CD4-positive, alpha-beta memory T cell (primary cell): ENCODE measurements around the gene CCDC78. TPM values are rescaled to one million over a fixed set of nuclear protein-coding genes. Genes with fewer than 3 reads are reported as not detected.

Experiments
- CTCF ChIA-PET: fragments of 350-600 bp; sonication (Branson Sonifier 250); formaldehyde crosslinking; loops from one replicate; lab custom pipeline; 2021; ENCODE audit warnings: inconsistent platforms; ENCODE audit not compliant: partially characterized antibody; lab: Charles Lee
- POLR2A ChIA-PET: fragments of 350-600 bp; sonication (Branson Sonifier 250); formaldehyde crosslinking; loops from one replicate; lab custom pipeline; 2021; ENCODE audit not compliant: partially characterized antibody; lab: Charles Lee
- DNase-seq, 5 donors: peaks; one replicate each; pipeline versions ENCODE4 v3.0.0 to v3.0.0-alpha.2; 2020 to 2022; ENCODE audit warnings: mixed read lengths in 1 of 5
- H3K27ac ChIP-seq: one replicate; pipeline ENCODE4 v1.7.0; 2013; ENCODE audit warnings: low read depth, low read length
- H3K27me3 ChIP-seq: 2 replicates; pipeline ENCODE4 v1.7.0; 2013; ENCODE audit warnings: mild to moderate bottlenecking, low read length, moderate library complexity; ENCODE audit not compliant: insufficient read depth
- H3K36me3 ChIP-seq: 2 replicates; pipeline ENCODE4 v1.7.0; 2013; ENCODE audit warnings: mild to moderate bottlenecking, low read length, moderate library complexity; ENCODE audit not compliant: insufficient read depth
- H3K4me1 ChIP-seq: 2 replicates; pipeline ENCODE4 v1.7.0; 2013; ENCODE audit warnings: mild to moderate bottlenecking, low read length, moderate library complexity; ENCODE audit not compliant: insufficient read depth
- H3K4me3 ChIP-seq, 2 donors: one replicate each; pipeline ENCODE4 v1.7.0; 2013; ENCODE audit warnings: low read length in 2 of 2, mild to moderate bottlenecking in 1 of 2
- H3K9me3 ChIP-seq, 2 donors: one replicate each; pipeline ENCODE4 v1.7.0; 2013; ENCODE audit warnings: low read length in 2 of 2, control low read depth in 1 of 2; ENCODE audit not compliant: control insufficient read depth in 1 of 2
- H3K27ac Mint-ChIP-seq, 7 donors: one replicate each; pipeline ENCODE4 v1.8.0; 2020 to 2021; ENCODE audit warnings: mixed read lengths in 7 of 7, mild to moderate bottlenecking in 6 of 7, inconsistent platforms in 3 of 7, moderate library complexity in 3 of 7
- H3K27me3 Mint-ChIP-seq, 2 donors: one replicate each; pipeline ENCODE4 v1.8.0; 2020 to 2021; ENCODE audit warnings: mixed read lengths in 2 of 2
- H3K36me3 Mint-ChIP-seq, 2 donors: one replicate each; pipeline ENCODE4 v1.8.0; 2020 to 2021; ENCODE audit warnings: mixed read lengths in 2 of 2, inconsistent platforms in 1 of 2, mild to moderate bottlenecking in 1 of 2
- H3K4me1 Mint-ChIP-seq, 4 donors: one replicate each; pipeline ENCODE4 v1.8.0; 2020 to 2021; ENCODE audit warnings: mixed read lengths in 4 of 4, mild to moderate bottlenecking in 1 of 4
- H3K4me3 Mint-ChIP-seq, 8 donors: one replicate each; pipeline ENCODE4 v1.8.0; 2020 to 2021; ENCODE audit warnings: mixed read lengths in 8 of 8, mild to moderate bottlenecking in 7 of 8, moderate library complexity in 6 of 8, inconsistent platforms in 3 of 8
- H3K9me3 Mint-ChIP-seq, 8 donors: one replicate each; pipeline ENCODE4 v1.8.0; 2020 to 2021; ENCODE audit warnings: mixed read lengths in 8 of 8, mild to moderate bottlenecking in 5 of 8, inconsistent platforms in 3 of 8, moderate library complexity in 1 of 8
- intact Hi-C: fragments of 100-400 bp; cut with micrococcal nuclease; formaldehyde crosslinking; loops from one replicate; pipeline ENCODE4 v1.15.1; 2023
- polyA plus RNA-seq, 2 donors: library from polyadenylated mRNA; unstranded; fragments of 300-500 nt; fragmentation: Illumina TruSeq; gene quantifications; one replicate each; pipeline ENCODE4 v1.2.3, GENCODE V29; 2021
- total RNA-seq, 2 experiments: library from RNA; stranded (reverse); gene quantifications; one replicate each; pipeline ENCODE4 v1.2.3, GENCODE V29; 2021

The CCDC78 gene
- total and polyA plus RNA-seq, 4 experiments from 2014 or later: 4.5 to 5.1 TPM; not detected in 2

- H3K27me3 Mint-ChIP-seq: no peaks in the 10 kb centered on the region
- H3K27ac ChIP-seq: no peak overlapping the region
- no peaks in the 10 kb centered on the region for H3K36me3 ChIP-seq
- H3K27ac Mint-ChIP-seq: peak overlapping the region in 4 of 7 donors; percentile 23 to 86 (median 57)
- POLR2A ChIA-PET: interaction anchor here (1.1 to 12.9 kb wide), 6 partner anchors 11 to 62 kb away, joined by 3 to 166 read pairs (median 11); partner anchors contain the start of genes CHTF18, CIAO3, METRN and RPUSD1
- intact Hi-C loops: loop anchor here (2.0 kb wide), 1 partner anchor 15 kb away; the partner anchor contains the start of gene CIAO3
- H3K4me3 ChIP-seq: no peak overlapping the region
- no peaks in the 10 kb centered on the region for H3K27me3 ChIP-seq
- H3K9me3 ChIP-seq: no peaks in the 10 kb centered on the region
- peaks cover 0 to 2% (median 0%) of the 10 kb centered on the region in 8 donors for H3K9me3 Mint-ChIP-seq
- peaks cover 20% of the 10 kb centered on the region for H3K4me1 ChIP-seq
- H3K4me3 Mint-ChIP-seq: peak overlapping the region in 3 of 8 donors; percentile 20 to 83 (median 79)
- no peak for DNase-seq
- H3K4me1 Mint-ChIP-seq: peaks cover 0 to 11% (median 0%) of the 10 kb centered on the region in 4 donors
- H3K36me3 Mint-ChIP-seq: no peaks in the 10 kb centered on the region
- CTCF ChIA-PET: interaction anchor here (0.9 kb wide), 2 partner anchors 12 to 30 kb away, joined by 3 read pairs; no protein-coding TSS in a partner anchor
Measured at GRCh38 chr16:726188-726437, 130 bp downstream of the CCDC78 start.

DNA sequence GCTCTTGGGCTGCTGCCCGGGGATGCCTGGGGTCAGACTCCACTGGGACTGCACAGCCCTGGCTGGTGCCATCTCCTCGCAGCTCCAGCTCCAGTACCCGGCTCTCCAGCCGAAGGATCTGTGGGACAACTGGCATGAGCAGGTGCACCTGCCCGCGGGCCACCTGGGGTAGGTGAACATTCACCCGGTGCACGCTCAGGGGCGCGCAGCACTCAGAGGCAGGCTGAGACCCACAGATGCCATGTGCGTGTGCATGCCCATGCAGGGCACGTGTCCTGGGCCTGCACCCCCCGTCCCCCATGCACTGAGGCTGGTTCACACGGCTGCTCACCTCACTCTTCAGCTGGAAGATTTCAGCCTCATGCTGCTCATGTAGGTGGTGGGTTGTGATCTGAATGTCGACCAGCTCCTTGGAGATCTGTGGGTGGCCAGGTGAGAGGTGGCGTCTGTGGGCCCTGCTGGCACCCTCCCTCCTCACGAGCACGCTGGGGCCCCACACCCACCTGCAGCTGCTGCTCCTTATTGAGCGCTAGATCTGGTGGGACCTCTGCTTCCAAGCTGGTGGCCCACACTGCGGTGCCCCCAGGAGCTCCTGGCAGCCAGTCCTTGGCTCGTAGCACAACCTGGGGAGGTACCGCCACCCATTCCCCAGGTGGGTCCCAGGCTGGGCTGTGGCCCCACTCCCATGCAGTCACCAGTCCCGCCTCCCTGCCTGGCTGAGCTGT is 618 bp downstream of the CCDC78 start:
- H3K4me1 ChIP-seq: peaks cover 22% of the 10 kb centered on the region
- H3K27ac Mint-ChIP-seq: peak overlapping the region in 2 of 7 donors; percentile 42 to 72
- DNase-seq: no peak
- H3K27ac ChIP-seq: no peak overlapping the region
- peak overlapping the region in 3 of 8 donors; percentile 4 to 20 (median 19) for H3K4me3 Mint-ChIP-seq
- ChIA-PET CTCF (interaction anchor here (0.9 to 1.0 kb wide), 3 partner anchors 12 to 30 kb away, joined by 3 read pairs; no protein-coding TSS in a partner anchor), POLR2A (interaction anchor here (1.1 to 12.9 kb wide), 8 partner anchors 11 to 63 kb away, joined by 3 to 166 read pairs (median 6); partner anchors contain the start of genes CHTF18, CIAO3, METRN and RHBDL1)
- no peaks in the 10 kb centered on the region for H3K27me3 ChIP-seq
- H3K9me3 Mint-ChIP-seq: peaks cover 0 to 2% (median 0%) of the 10 kb centered on the region in 8 donors
- H3K27me3 Mint-ChIP-seq: no peaks in the 10 kb centered on the region
- no peak overlapping the region for H3K4me3 ChIP-seq
- no peaks in the 10 kb centered on the region for H3K36me3 ChIP-seq
- no peaks in the 10 kb centered on the region for H3K36me3 Mint-ChIP-seq
- no peaks in the 10 kb centered on the region for H3K9me3 ChIP-seq
- intact Hi-C loops: loop anchor here (2.0 kb wide), 1 partner anchor 15 kb away; the partner anchor contains the start of gene CIAO3
- peaks cover 0 to 12% (median under 1%) of the 10 kb centered on the region in 4 donors for H3K4me1 Mint-ChIP-seq

GRCh38 chr16:725041-725376 is 1.2 kb downstream of the CCDC78 start:
- Mint-ChIP-seq H3K4me1 (peaks cover 3 to 18% (median 5%) of the 10 kb centered on the region in 4 donors), H3K36me3 (no peaks in the 10 kb centered on the region), H3K27ac (peak overlapping the region in 3 of 7 donors; percentile 48 to 82 (median 72)), H3K9me3 (peaks cover 0 to 2% (median 0%) of the 10 kb centered on the region in 8 donors), H3K4me3 (peak overlapping the region in 1 of 8 donors; percentile 19), H3K27me3 (no peaks in the 10 kb centered on the region)
- Histone ChIP-seq H3K4me3 (no peak overlapping the region), H3K4me1 (peaks cover 28% of the 10 kb centered on the region), H3K27ac (no peak overlapping the region), H3K36me3 (no peaks in the 10 kb centered on the region), H3K9me3 (no peaks in the 10 kb centered on the region), H3K27me3 (no peaks in the 10 kb centered on the region)
- POLR2A ChIA-PET: interaction anchor here (1.2 to 12.9 kb wide), 5 partner anchors 10 to 63 kb away, joined by 3 to 166 read pairs (median 15); partner anchors contain the start of genes CHTF18, METRN, RHBDL1 and RPUSD1
- CTCF ChIA-PET: interaction anchor here (0.9 to 1.0 kb wide), 3 partner anchors 12 to 59 kb away, joined by 3 to 4 read pairs (median 3); no protein-coding TSS in a partner anchor
- intact Hi-C loops: no loop called here
- no peak for DNase-seq

DNA sequence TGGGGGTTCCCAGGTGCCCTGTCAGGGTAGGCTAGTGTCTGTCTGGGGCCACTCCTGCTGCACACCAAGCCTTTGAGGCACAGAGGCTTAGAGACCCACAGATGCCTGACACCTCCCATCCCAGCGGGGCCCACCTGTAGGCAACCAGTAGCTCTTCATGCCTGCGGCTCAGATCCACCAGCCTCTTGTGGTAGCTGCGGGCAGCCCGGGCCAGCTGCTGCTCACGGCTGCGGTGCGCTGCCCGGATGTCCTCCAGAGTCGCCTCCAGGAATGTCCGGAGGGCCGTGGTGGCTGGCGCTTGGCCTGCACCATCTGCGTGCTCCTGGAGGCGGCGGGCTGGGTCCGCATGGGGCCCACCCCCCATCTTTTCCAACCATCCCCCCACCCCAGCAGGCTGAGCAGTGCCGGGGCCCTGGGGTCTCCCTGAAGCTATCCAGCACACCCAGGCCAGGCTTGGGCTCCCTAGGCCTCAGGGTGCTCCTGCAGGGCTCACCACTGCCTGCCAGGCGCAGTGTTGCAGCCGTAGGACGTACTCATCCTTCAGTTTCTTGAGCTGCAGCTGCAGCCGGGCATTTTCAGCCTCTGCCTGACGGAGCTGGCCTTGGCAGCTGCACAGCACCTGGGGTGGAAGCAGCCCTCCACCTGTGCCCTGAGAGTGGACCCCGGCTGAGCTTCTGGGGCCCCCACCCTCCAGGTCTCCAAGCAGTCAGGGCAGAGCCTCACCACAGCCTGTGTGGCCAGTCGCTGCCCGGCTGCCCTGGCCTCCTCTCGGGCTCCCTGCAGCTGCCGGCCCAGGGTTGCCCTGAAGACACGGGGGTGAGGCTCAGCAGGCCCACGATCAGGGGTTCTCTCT is 1.8 kb downstream of the CCDC78 start:
- Histone ChIP-seq H3K9me3 (no peaks in the 10 kb centered on the region), H3K36me3 (no peaks in the 10 kb centered on the region), H3K4me1 (peaks cover 34% of the 10 kb centered on the region), H3K27ac (no peak overlapping the region), H3K27me3 (no peaks in the 10 kb centered on the region), H3K4me3 (no peak overlapping the region)
- ChIA-PET POLR2A (interaction anchor here (0.7 to 12.9 kb wide), 6 partner anchors 10 to 139 kb away, joined by 3 to 166 read pairs (median 9); partner anchors contain the start of genes CHTF18, METRN, RHBDL1 and RPUSD1), CTCF (interaction anchor here (1.0 to 4.3 kb wide), 3 partner anchors 8 to 60 kb away, joined by 3 to 14 read pairs (median 4); no protein-coding TSS in a partner anchor)
- Mint-ChIP-seq H3K27me3 (no peaks in the 10 kb centered on the region), H3K4me1 (peaks cover 3 to 24% (median 7%) of the 10 kb centered on the region in 4 donors), H3K27ac (peak overlapping the region in 1 of 7 donors; percentile 17), H3K9me3 (peaks cover 0 to 2% (median 0%) of the 10 kb centered on the region in 8 donors), H3K4me3 (no peak overlapping the region), H3K36me3 (no peaks in the 10 kb centered on the region)
- no peak for DNase-seq
- intact Hi-C loops: no loop called here

GRCh38 chr16:723695-724094 is 2.5 kb downstream of the CCDC78 start:
- Mint-ChIP-seq H3K4me3 (no peak overlapping the region), H3K27ac (peak overlapping the region in 2 of 7 donors; percentile 17 to 82), H3K36me3 (no peaks in the 10 kb centered on the region), H3K9me3 (peaks cover 0 to 2% (median 0%) of the 10 kb centered on the region in 8 donors), H3K4me1 (peaks cover 3 to 29% (median 11%) of the 10 kb centered on the region in 4 donors), H3K27me3 (no peaks in the 10 kb centered on the region)
- H3K4me1 ChIP-seq: peaks cover 37% of the 10 kb centered on the region
- H3K9me3 ChIP-seq: no peaks in the 10 kb centered on the region
- POLR2A ChIA-PET: interaction anchor here (8.8 to 12.9 kb wide), 2 partner anchors 9 to 31 kb away, joined by 71 to 166 read pairs; partner anchors contain the start of genes METRN and WDR24
- no peak overlapping the region for H3K4me3 ChIP-seq
- CTCF ChIA-PET: interaction anchor here (1.3 to 4.3 kb wide), 2 partner anchors 9 to 62 kb away, joined by 3 to 14 read pairs; no protein-coding TSS in a partner anchor
- no peak overlapping the region for H3K27ac ChIP-seq
- intact Hi-C loops: no loop called here
- no peaks in the 10 kb centered on the region for H3K36me3 ChIP-seq
- no peak for DNase-seq
- H3K27me3 ChIP-seq: no peaks in the 10 kb centered on the region

DNA sequence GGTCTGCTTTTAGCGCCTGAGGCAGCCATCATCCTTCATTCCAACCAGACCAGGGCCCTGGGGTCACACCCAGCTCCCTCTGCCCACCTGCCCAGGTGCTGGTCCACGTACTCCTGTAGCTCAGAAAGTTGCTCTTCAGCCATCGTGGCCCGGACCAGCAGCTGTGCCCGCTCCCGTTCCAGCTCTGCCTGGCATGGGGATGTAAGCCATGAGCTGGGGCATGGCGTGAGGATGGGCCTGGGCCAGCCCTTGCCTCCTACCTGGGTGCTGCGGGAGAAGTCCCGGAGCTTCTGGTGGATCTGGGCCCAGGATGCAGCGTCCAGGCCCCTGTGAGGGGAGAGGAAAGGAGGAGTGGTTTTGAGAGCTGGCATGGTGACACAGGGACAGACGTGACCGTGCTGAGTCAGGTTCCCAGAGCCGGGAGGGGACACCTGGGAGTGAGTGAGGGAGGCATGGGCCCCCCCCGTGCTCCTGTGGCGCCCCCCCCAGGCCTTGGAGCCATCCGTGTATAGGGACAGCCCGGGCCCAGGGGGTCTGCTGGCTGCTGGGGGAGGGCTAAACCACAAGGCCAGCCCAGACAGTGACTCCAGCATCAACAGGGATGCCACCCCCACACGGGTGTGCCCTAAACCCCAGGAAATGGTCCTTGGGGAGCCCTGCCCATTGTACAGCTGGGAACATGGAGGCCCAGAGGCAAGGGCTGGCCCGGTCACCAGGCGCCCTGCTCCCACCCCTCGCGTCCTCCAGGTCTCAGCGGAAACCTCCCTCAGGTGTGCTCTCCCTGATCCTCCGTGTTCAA is 3.2 kb downstream of the CCDC78 start:
- H3K27ac ChIP-seq: no peak overlapping the region
- ChIA-PET POLR2A (interaction anchor here (8.8 to 12.9 kb wide), 2 partner anchors 8 to 30 kb away, joined by 71 to 166 read pairs; partner anchors contain the start of genes METRN and WDR24), CTCF (interaction anchor here (1.3 to 4.5 kb wide), 3 partner anchors 9 to 62 kb away, joined by 3 to 27 read pairs (median 14); partner anchors contain the start of gene CIAO3)
- no peaks in the 10 kb centered on the region for H3K27me3 ChIP-seq
- H3K27me3 Mint-ChIP-seq: no peaks in the 10 kb centered on the region
- no peaks in the 10 kb centered on the region for H3K36me3 Mint-ChIP-seq
- peak overlapping the region in 3 of 8 donors; percentile 25 to 48 (median 34) for H3K4me3 Mint-ChIP-seq
- no peak overlapping the region for H3K4me3 ChIP-seq
- no peaks in the 10 kb centered on the region for H3K36me3 ChIP-seq
- intact Hi-C loops: no loop called here
- H3K9me3 ChIP-seq: no peaks in the 10 kb centered on the region
- peaks cover 3 to 29% (median 12%) of the 10 kb centered on the region in 4 donors for H3K4me1 Mint-ChIP-seq
- H3K27ac Mint-ChIP-seq: peak overlapping the region in 5 of 7 donors; percentile 6 to 86 (median 52)
- peaks cover 37% of the 10 kb centered on the region for H3K4me1 ChIP-seq
- DNase-seq: no peak
- H3K9me3 Mint-ChIP-seq: peaks cover 0 to 2% (median 0%) of the 10 kb centered on the region in 8 donors
